ENCODE results near the gene FBXW7. TPM values are rescaled to one million over a fixed set of nuclear protein-coding genes. Genes with fewer than 3 reads are reported as not detected.
A peak's percentile ranks its signal among the peaks of the same experiment; 100 is the strongest.

Gene FBXW7
- total RNA-seq, 1 experiment from 2014 or later, result 27.1 TPM

GRCh38 chr4:152508818-152509217 lies 27.1 kb downstream of the FBXW7 start:
- Histone ChIP-seq H2BK15ac (ENCODE audit: low read depth, low read length) (no peak overlapping the region), H3K18ac (ENCODE audit: insufficient read length, low read depth, low read length) (no peak overlapping the region), H3K27me3 (ENCODE audit: insufficient read depth, low read length) (no peaks in the 10 kb centered on the region), H3K14ac (ENCODE audit: insufficient read depth, low read length) (no peak overlapping the region), H3T11ph (ENCODE audit: low read length) (no peak overlapping the region), H3K56ac (ENCODE audit: insufficient read length, low read depth, low read length) (no peak overlapping the region), H2BK5ac (ENCODE audit: insufficient read length, low read length) (no peak overlapping the region), H4K5ac (ENCODE audit: insufficient read length, low read depth, low read length) (no peak overlapping the region), H3K9ac (ENCODE audit: extremely low read depth, insufficient read length, low read length) (no peak overlapping the region), H2AFZ (ENCODE audit: low read length) (no peak overlapping the region), H3K79me2 (ENCODE audit: insufficient read depth, low read length) (no peaks in the 10 kb centered on the region), H3K4ac (ENCODE audit: low read depth, low read length) (no peak overlapping the region), H4K8ac (replicated peaks; ENCODE audit: insufficient read length, low read depth, low read length) (no peak overlapping the region), H2BK20ac (ENCODE audit: low read depth, low read length, poor library complexity, severe bottlenecking) (no peak overlapping the region), H3K4me1 (ENCODE audit: insufficient read depth, low read length) (no peaks in the 10 kb centered on the region), H3K27ac (ENCODE audit: insufficient read length, low read depth, low read length) (no peak overlapping the region), H3K23me2 (ENCODE audit: insufficient read length, low read depth, low read length, poor library complexity, severe bottlenecking) (no peaks in the 10 kb centered on the region), H4K91ac (ENCODE audit: insufficient read length, low read depth, low read length) (no peak overlapping the region), H2BK12ac (ENCODE audit: insufficient read length, low read depth, low read length) (no peak overlapping the region), H3K4me2 (ENCODE audit: insufficient read depth, insufficient read length, low read length) (no peak overlapping the region), H3K79me1 (ENCODE audit: insufficient read depth, low read depth, low read length, poor library complexity, severe bottlenecking) (no peaks in the 10 kb centered on the region), H2AK5ac (ENCODE audit: insufficient read length, low read length) (no peak overlapping the region), H3K23ac (ENCODE audit: insufficient read length, low read depth, low read length) (no peak overlapping the region), H2BK120ac (ENCODE audit: low read depth, low read length, poor library complexity, severe bottlenecking) (no peak overlapping the region), H3K9me3 (ENCODE audit: control insufficient read depth, low read depth, low read length) (no peaks in the 10 kb centered on the region), H4K20me1 (ENCODE audit: control insufficient read depth, insufficient read depth, insufficient read length) (no peaks in the 10 kb centered on the region)
- no peaks in the 10 kb centered on the region for H3K27me3 Mint-ChIP-seq (ENCODE audit: low read depth)
- TF ChIP-seq CTCF (conservative IDR thresholded peaks at IDR 0.05), result no peak
- no peak overlapping the region for H3K4me3 Mint-ChIP-seq
- no peaks in the 10 kb centered on the region for H3K36me3 Mint-ChIP-seq (ENCODE audit: insufficient read depth in 1 of 3, low read depth in 3 of 3)
- no CpG with 5 or more reads among the region's 2 CpGs for WGBS (ENCODE audit: extremely low coverage, insufficient read length, low lambda C conversion rate)
- DNase-seq, result no peak
- no peaks in the 10 kb centered on the region for H3K9me3 Mint-ChIP-seq
- peak overlapping the region in 2 of 3 experiments; percentile 28 to 62; a peak in 1 of 7 replicates for H3K27ac Mint-ChIP-seq
- peaks cover 10 to 19% of the 10 kb centered on the region in 2 experiments for H3K4me1 Mint-ChIP-seq
